RWPE2 (cell line): ENCODE data around the gene CFI.

Source experiments
- ATAC-seq: fragments of 200-7000 bp; cut with Tn5 transposase; 3 replicates; pipeline ENCODE4 v1.9.1; 2021; ENCODE audit warnings: low read depth
- DNase-seq: peaks from one replicate; pipeline ENCODE4 v3.0.0-alpha.2; 2020; ENCODE audit warnings: low spot score
- H3K27ac ChIP-seq: fragments of 450-650 bp; 2 replicates; pipeline ENCODE4 v1.5.1; 2017; ENCODE audit warnings: mild to moderate bottlenecking; ENCODE audit not compliant: poor library complexity, severe bottlenecking
- H3K27me3 ChIP-seq: fragments of 250-450 bp; sonication (Bioruptor Pico); 2 replicates; pipeline ENCODE4 v1.5.1; 2021; ENCODE audit warnings: mild to moderate bottlenecking, moderate library complexity; ENCODE audit not compliant: insufficient read depth, poor library complexity, severe bottlenecking
- H3K36me3 ChIP-seq: fragments of 250-450 bp; sonication (Bioruptor Pico); 2 replicates; pipeline ENCODE4 v1.5.1; 2020; ENCODE audit warnings: low read depth, mild to moderate bottlenecking, moderate library complexity
- H3K4me1 ChIP-seq: fragments of 250-450 bp; sonication (Bioruptor Pico); 2 replicates; pipeline ENCODE4 v1.5.1; 2021; ENCODE audit warnings: mild to moderate bottlenecking, moderate library complexity; ENCODE audit not compliant: insufficient read depth, poor library complexity, severe bottlenecking
- H3K4me3 ChIP-seq: fragments of 250-450 bp; sonication (Bioruptor Pico); 2 replicates; pipeline ENCODE4 v1.5.1; 2021; ENCODE audit warnings: mild to moderate bottlenecking, moderate library complexity; ENCODE audit not compliant: severe bottlenecking
- H3K9me3 ChIP-seq: fragments of 250-450 bp; sonication (Bioruptor Pico); 2 replicates; pipeline ENCODE4 v1.5.1; 2021; ENCODE audit warnings: mild to moderate bottlenecking, moderate library complexity; ENCODE audit not compliant: severe bottlenecking
- TF ChIP-seq, protein P1 (sequence below): fragments of 450-650 bp; IDR thresholded peaks from one replicate; pipeline ENCODE4 v1.5.1; 2017; ENCODE audit warnings: mild to moderate bottlenecking, moderate library complexity; ENCODE audit not compliant: poor library complexity, severe bottlenecking

The CFI gene

GRCh38 chr4:109735566-109736365 is 66.0 kb downstream of the CFI start:
- Histone ChIP-seq H3K27ac (no peak overlapping the region), H3K36me3 (no peaks in the 10 kb centered on the region), H3K9me3 (no peaks in the 10 kb centered on the region), H3K4me1 (no peaks in the 10 kb centered on the region), H3K27me3 (no peaks in the 10 kb centered on the region), H3K4me3 (no peak overlapping the region)
- DNase-seq (no peak), ATAC-seq (no peak)
- TF ChIP-seq, protein P1, sequence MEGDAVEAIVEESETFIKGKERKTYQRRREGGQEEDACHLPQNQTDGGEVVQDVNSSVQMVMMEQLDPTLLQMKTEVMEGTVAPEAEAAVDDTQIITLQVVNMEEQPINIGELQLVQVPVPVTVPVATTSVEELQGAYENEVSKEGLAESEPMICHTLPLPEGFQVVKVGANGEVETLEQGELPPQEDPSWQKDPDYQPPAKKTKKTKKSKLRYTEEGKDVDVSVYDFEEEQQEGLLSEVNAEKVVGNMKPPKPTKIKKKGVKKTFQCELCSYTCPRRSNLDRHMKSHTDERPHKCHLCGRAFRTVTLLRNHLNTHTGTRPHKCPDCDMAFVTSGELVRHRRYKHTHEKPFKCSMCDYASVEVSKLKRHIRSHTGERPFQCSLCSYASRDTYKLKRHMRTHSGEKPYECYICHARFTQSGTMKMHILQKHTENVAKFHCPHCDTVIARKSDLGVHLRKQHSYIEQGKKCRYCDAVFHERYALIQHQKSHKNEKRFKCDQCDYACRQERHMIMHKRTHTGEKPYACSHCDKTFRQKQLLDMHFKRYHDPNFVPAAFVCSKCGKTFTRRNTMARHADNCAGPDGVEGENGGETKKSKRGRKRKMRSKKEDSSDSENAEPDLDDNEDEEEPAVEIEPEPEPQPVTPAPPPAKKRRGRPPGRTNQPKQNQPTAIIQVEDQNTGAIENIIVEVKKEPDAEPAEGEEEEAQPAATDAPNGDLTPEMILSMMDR, result no peak

DNA sequence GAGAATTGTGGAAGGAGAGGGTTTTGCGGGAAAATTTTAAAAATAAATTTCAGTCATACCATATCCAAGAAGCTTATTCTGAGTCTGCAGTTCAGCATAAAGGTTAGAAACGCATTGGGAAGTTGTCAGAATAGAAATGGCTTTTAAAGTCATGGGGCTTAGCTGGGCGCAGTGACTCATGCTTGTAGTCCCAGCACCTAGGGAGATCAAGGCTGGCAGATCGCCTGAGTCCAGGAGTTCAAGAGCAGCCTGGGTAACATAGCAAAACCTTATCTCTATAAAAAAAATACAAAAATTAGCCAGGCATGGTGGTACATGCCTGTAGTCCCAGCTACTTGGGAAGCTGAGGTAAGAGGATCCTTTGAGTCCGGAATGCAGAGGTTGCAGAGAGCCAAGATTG is 68.1 kb downstream of the CFI start:
- TF ChIP-seq, protein P1, result no peak
- no peak overlapping the region for H3K27ac ChIP-seq
- H3K36me3 ChIP-seq, result no peaks in the 10 kb centered on the region
- DNase-seq, result no peak
- H3K27me3 ChIP-seq, result no peaks in the 10 kb centered on the region
- no peaks in the 10 kb centered on the region for H3K4me1 ChIP-seq
- no peaks in the 10 kb centered on the region for H3K9me3 ChIP-seq
- no peak for ATAC-seq
- no peak overlapping the region for H3K4me3 ChIP-seq

DNA sequence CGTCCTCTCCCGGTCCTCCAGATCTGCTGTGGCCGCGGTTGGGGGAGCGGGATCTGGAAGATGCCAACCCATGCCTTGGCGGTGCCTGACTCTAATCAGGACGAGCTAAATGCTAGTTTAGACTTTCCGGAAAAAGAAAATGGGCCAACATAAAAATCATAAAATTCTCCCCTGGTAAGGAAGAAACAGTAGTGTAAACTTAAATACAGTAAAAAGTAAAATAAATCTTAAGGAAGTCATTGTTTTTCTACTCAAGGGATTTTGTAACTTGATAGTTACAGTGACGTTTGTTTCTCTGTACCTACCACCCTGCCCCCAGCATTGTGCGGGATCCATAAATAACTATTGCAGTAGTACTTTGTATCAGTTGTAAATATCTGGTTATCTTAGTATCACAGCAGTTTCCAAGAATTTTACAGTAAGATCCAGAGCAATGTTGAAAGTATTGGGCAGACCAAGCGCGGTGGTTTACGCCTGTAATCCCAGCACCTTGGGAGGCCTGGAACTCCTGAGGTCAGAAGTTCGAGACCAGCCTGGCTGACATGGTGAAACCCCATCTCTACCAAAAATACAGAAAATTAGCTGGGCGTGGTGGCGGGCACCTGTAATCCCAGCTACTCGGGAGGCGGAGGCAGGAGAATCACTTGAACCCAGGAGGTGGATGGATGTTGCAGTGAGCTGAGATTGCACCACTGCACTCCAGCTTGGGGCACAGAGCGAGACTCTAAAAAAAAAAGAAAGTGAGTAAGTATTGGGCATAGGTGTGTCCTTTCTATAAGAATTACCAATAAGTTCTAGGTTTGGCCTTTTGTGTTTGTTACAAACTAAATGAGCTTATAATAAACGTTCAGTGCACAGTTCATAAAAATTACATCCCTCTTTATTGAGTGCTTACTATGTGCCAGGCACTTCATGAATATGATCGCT is 70.9 kb downstream of the CFI start:
- TF ChIP-seq, protein P1, result no peak
- H3K36me3 ChIP-seq, result no peaks in the 10 kb centered on the region
- H3K27me3 ChIP-seq, result no peaks in the 10 kb centered on the region
- no peaks in the 10 kb centered on the region for H3K9me3 ChIP-seq
- DNase-seq (no peak), ATAC-seq (no peak)
- peaks cover 5% of the 10 kb centered on the region for H3K4me1 ChIP-seq
- H3K27ac ChIP-seq, result peak overlapping the region; percentile 46
- peak overlapping the region; percentile 68 for H3K4me3 ChIP-seq

GRCh38 chr4:109729718-109730618 is 71.8 kb downstream of the CFI start, which contains the start of gene PLA2G12A:
PLA2G12A (minus strand) TSS chr4:109730070; CDS start chr4:109729809, 261 bp downstream.
- no peaks in the 10 kb centered on the region for H3K9me3 ChIP-seq
- H3K4me3 ChIP-seq, result peak within 1 kb of the TSS; percentile 68
- TF ChIP-seq, protein P1, result no peak
- DNase-seq, result peak; percentile 91
- ATAC-seq, result peak; percentile 83
- H3K36me3 ChIP-seq, result no peaks in the 10 kb centered on the region
- peaks cover 5% of the 10 kb centered on the region for H3K4me1 ChIP-seq
- H3K27ac ChIP-seq, result peak within 1 kb of the TSS; percentile 46
- no peaks in the 10 kb centered on the region for H3K27me3 ChIP-seq
